ENCODE data around the gene RBM34.

RBM34 gene

DNA sequence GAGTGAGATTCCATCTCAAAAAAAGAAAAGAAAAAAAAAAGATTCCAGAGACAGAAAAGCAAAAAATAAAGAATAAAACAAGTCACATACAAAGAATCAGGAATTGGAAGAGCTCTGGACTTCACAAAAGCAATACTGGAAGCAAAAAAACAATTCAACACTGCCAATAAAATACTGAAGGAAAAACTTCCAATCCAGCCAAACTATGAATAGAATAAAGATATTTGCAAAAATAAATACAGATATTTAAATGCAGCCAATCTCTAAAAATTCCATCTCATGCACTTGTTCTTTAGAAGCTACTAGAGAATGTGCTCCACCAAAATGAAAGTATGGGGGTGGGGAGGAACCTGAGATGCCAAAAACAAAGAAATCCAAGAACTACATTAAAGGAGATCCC, 29.4 kb upstream of the RBM34 start:
- no peaks in the 10 kb centered on the region for H4K20me1 ChIP-seq (ENCODE audit: control insufficient read depth, insufficient read depth, low read depth, low read length)
- H3K4me2 ChIP-seq (ENCODE audit: low read length) = no peak overlapping the region
- H3K9me2 ChIP-seq (replicated peaks; ENCODE audit: control insufficient read depth, low read length) = no peaks in the 10 kb centered on the region
- TF ChIP-seq, protein P1, sequence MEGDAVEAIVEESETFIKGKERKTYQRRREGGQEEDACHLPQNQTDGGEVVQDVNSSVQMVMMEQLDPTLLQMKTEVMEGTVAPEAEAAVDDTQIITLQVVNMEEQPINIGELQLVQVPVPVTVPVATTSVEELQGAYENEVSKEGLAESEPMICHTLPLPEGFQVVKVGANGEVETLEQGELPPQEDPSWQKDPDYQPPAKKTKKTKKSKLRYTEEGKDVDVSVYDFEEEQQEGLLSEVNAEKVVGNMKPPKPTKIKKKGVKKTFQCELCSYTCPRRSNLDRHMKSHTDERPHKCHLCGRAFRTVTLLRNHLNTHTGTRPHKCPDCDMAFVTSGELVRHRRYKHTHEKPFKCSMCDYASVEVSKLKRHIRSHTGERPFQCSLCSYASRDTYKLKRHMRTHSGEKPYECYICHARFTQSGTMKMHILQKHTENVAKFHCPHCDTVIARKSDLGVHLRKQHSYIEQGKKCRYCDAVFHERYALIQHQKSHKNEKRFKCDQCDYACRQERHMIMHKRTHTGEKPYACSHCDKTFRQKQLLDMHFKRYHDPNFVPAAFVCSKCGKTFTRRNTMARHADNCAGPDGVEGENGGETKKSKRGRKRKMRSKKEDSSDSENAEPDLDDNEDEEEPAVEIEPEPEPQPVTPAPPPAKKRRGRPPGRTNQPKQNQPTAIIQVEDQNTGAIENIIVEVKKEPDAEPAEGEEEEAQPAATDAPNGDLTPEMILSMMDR (IDR thresholded peaks at IDR 0.05; ENCODE audit: low read depth, low read length, poor library complexity, severe bottlenecking) = no peak
- no peak for TF ChIP-seq EZH2phosphoT487 (IDR thresholded peaks at IDR 0.05; ENCODE audit: borderline replicate concordance, low read length)
- no peaks in the 10 kb centered on the region for H3K79me2 ChIP-seq (ENCODE audit: control insufficient read depth, low read length)
- H3K36me3 ChIP-seq (ENCODE audit: control insufficient read depth, low read length) = peaks cover 56% of the 10 kb centered on the region
- no peak overlapping the region for H3K4me3 ChIP-seq (ENCODE audit: low read length)
- H3K27me3 ChIP-seq (ENCODE audit: control insufficient read depth, low read length) = no peaks in the 10 kb centered on the region
- H3K9me3 ChIP-seq (ENCODE audit: control insufficient read depth, insufficient read depth, low read length) = no peaks in the 10 kb centered on the region
- H3K27ac ChIP-seq (ENCODE audit: low read depth, low read length) = no peak overlapping the region
- H3F3A ChIP-seq (ENCODE audit: control insufficient read depth, insufficient read depth) = no peaks in the 10 kb centered on the region
- no peaks in the 10 kb centered on the region for H3K4me1 ChIP-seq (ENCODE audit: control insufficient read depth, low read length)

- H3F3A ChIP-seq (ENCODE audit: control insufficient read depth, insufficient read depth) = no peaks in the 10 kb centered on the region
- H3K9me2 ChIP-seq (replicated peaks; ENCODE audit: control insufficient read depth, low read length) = no peaks in the 10 kb centered on the region
- no peaks in the 10 kb centered on the region for H3K27me3 ChIP-seq (ENCODE audit: control insufficient read depth, low read length)
- H3K4me1 ChIP-seq (ENCODE audit: control insufficient read depth, low read length) = no peaks in the 10 kb centered on the region
- no peak overlapping the region for H3K27ac ChIP-seq (ENCODE audit: low read depth, low read length)
- H3K4me3 ChIP-seq (ENCODE audit: low read length) = no peak overlapping the region
- H3K36me3 ChIP-seq (ENCODE audit: control insufficient read depth, low read length) = peaks cover 46% of the 10 kb centered on the region
- no peaks in the 10 kb centered on the region for H4K20me1 ChIP-seq (ENCODE audit: control insufficient read depth, insufficient read depth, low read depth, low read length)
- TF ChIP-seq EZH2phosphoT487 (IDR thresholded peaks at IDR 0.05; ENCODE audit: borderline replicate concordance, low read length) = no peak
- TF ChIP-seq, protein P1 (IDR thresholded peaks at IDR 0.05; ENCODE audit: low read depth, low read length, poor library complexity, severe bottlenecking) = no peak
- H3K4me2 ChIP-seq (ENCODE audit: low read length) = no peak overlapping the region
- no peaks in the 10 kb centered on the region for H3K79me2 ChIP-seq (ENCODE audit: control insufficient read depth, low read length)
- no peaks in the 10 kb centered on the region for H3K9me3 ChIP-seq (ENCODE audit: control insufficient read depth, insufficient read depth, low read length)
Observed at GRCh38 chr1:235187316-235187715, 26.3 kb upstream of the RBM34 start.

GRCh38 chr1:235181561-235182245, 20.7 kb upstream of the RBM34 start:
- no peaks in the 10 kb centered on the region for H3K4me1 ChIP-seq (ENCODE audit: control insufficient read depth, low read length)
- peaks cover 5% of the 10 kb centered on the region; the same call in 1 of the 2 replicates for H3F3A ChIP-seq (ENCODE audit: control insufficient read depth, insufficient read depth)
- no peak overlapping the region for H3K27ac ChIP-seq (ENCODE audit: low read depth, low read length)
- no peaks in the 10 kb centered on the region for H3K9me2 ChIP-seq (replicated peaks; ENCODE audit: control insufficient read depth, low read length)
- H4K20me1 ChIP-seq (ENCODE audit: control insufficient read depth, insufficient read depth, low read depth, low read length) = no peaks in the 10 kb centered on the region
- H3K79me2 ChIP-seq (ENCODE audit: control insufficient read depth, low read length) = no peaks in the 10 kb centered on the region; the same call in 1 of the 2 replicates
- no peak overlapping the region for H3K4me2 ChIP-seq (ENCODE audit: low read length)
- TF ChIP-seq, protein P1 (IDR thresholded peaks at IDR 0.05; ENCODE audit: low read depth, low read length, poor library complexity, severe bottlenecking) = no peak
- TF ChIP-seq EZH2phosphoT487 (IDR thresholded peaks at IDR 0.05; ENCODE audit: borderline replicate concordance, low read length) = no peak
- no peak overlapping the region for H3K4me3 ChIP-seq (ENCODE audit: low read length)
- no peaks in the 10 kb centered on the region for H3K27me3 ChIP-seq (ENCODE audit: control insufficient read depth, low read length)
- no peaks in the 10 kb centered on the region for H3K9me3 ChIP-seq (ENCODE audit: control insufficient read depth, insufficient read depth, low read length)
- peaks cover 47% of the 10 kb centered on the region for H3K36me3 ChIP-seq (ENCODE audit: control insufficient read depth, low read length)

Measured in DOHH2 (cell line).